K562 (cell line): Measurements from ENCODE around the gene YJU2. TPM values are rescaled to one million over a fixed set of nuclear protein-coding genes. Genes with fewer than 3 reads are reported as not detected.

Experiments used
- CBX5 ChIP-seq: IDR thresholded peaks from 2 replicates; pipeline ENCODE4 v1.6.1; 2014; ENCODE audit warnings: low read depth, borderline replicate concordance
- EGR1 ChIP-seq: fragments of 450-650 bp; conservative IDR thresholded peaks from 2 replicates; pipeline ENCODE4 v1.6.1; 2017; ENCODE audit warnings: mild to moderate bottlenecking
- ESRRA ChIP-seq: fragments of 450-650 bp; IDR thresholded peaks from 2 replicates; pipeline ENCODE4 v1.6.1; 2014; ENCODE audit warnings: low read depth, mild to moderate bottlenecking, moderate library complexity, borderline replicate concordance
- GATAD2A ChIP-seq: fragments of 450-650 bp; IDR thresholded peaks from 2 replicates; pipeline ENCODE4 v1.6.1; 2017
- HDAC3 ChIP-seq: fragments of 450-650 bp; IDR thresholded peaks from 2 replicates; pipeline ENCODE4 v1.6.1; 2018; ENCODE audit warnings: borderline replicate concordance, mild to moderate bottlenecking, moderate library complexity; ENCODE audit not compliant: partially characterized antibody
- NR2C2 ChIP-seq, 2 experiments: fragments of 200-800 bp in 1 of 2; sonication (Bioruptor generic) in 1 of 2; sonication (generic) in 1 of 2; formaldehyde crosslinking in 1 of 2; IDR thresholded peaks; 2 replicates each; pipeline versions ENCODE4 v1.6.1 to v1.8.0; 2016 to 2022; ENCODE audit warnings: mild to moderate bottlenecking in 1 of 2, missing compliant biosample characterization in 1 of 2, missing genetic modification characterization in 1 of 2, missing genetic modification reagents in 1 of 2
- NR3C1 ChIP-seq: sonication (generic); formaldehyde crosslinking; IDR thresholded peaks from 2 replicates; pipeline ENCODE4 v1.8.1; 2022; ENCODE audit warnings: missing genetic modification reagents
- RAD51 ChIP-seq: fragments of 450-650 bp; IDR thresholded peaks from 2 replicates; pipeline ENCODE4 v1.7.1; 2016; ENCODE audit warnings: low read depth, mild to moderate bottlenecking, borderline replicate concordance
- SLC30A9 ChIP-seq: fragments of 250-450 bp; sonication (Bioruptor Pico); IDR thresholded peaks from 2 replicates; pipeline ENCODE4 v1.8.0; 2022; ENCODE audit warnings: mild to moderate bottlenecking, moderate library complexity
- SP2 ChIP-seq: IDR thresholded peaks from 2 replicates; pipeline ENCODE4 v1.6.1; 2011; ENCODE audit warnings: mild to moderate bottlenecking, low read depth, low read length, moderate library complexity; ENCODE audit not compliant: poor library complexity, severe bottlenecking; ENCODE audit errors: extremely low read depth
- SRSF1 ChIP-seq: fragments of 200-400 bp; formaldehyde crosslinking; IDR thresholded peaks from 2 replicates; pipeline ENCODE4 v1.6.1; 2017; ENCODE audit warnings: mild to moderate bottlenecking, low read depth, low read length, moderate library complexity
- TRIM28 ChIP-seq: fragments of 450-650 bp; IDR thresholded peaks from 2 replicates; pipeline ENCODE4 v1.6.1; 2017
- ZFX ChIP-seq: sonication (generic); formaldehyde crosslinking; IDR thresholded peaks from 2 replicates; pipeline ENCODE4 v1.8.0; 2022; ENCODE audit warnings: mild to moderate bottlenecking, missing genetic modification reagents, moderate library complexity
- ZNF277 ChIP-seq: fragments of 250-450 bp; sonication (Bioruptor Pico); IDR thresholded peaks from 2 replicates; pipeline ENCODE4 v1.8.0; 2022; ENCODE audit warnings: inconsistent platforms, mild to moderate bottlenecking, moderate library complexity, borderline replicate concordance
- polyA plus RNA-seq, 8 experiments: library from polyadenylated mRNA; depleted of rRNA in 4 of 8; stranded (reverse) in 5 of 8; unstranded in 3 of 8; fragments of >200 nt; fragmentation: Nextera tagmentation in 2 of 8; fragmentation: Illumina TruSeq in 1 of 8; extraction: Ambion mirVana in 2 of 8; extraction: Trizol in 1 of 8; gene quantifications; 2 replicates each; pipeline versions ENCODE4 v1.2.1 to v1.2.3, GENCODE V29; 2011 to 2014; ENCODE audit warnings: inconsistent platforms in 1 of 8, missing spikeins in 1 of 8
- total RNA-seq, 7 experiments: library from RNA; depleted of rRNA in 6 of 7; stranded (reverse); fragments of >200 nt in 6 of 7; fragmentation: Illumina TruSeq in 2 of 7; extraction: Trizol in 2 of 7; gene quantifications; 2 replicates each; pipeline versions ENCODE4 v1.2.1 to v1.2.3, GENCODE V29; 2011 to 2021; ENCODE audit warnings: low replicate concordance in 1 of 7
- TF ChIP-seq, protein P1 (sequence below), 2 experiments: fragments of 450-650 bp in 1 of 2; sonication (generic) in 1 of 2; formaldehyde crosslinking in 1 of 2; IDR thresholded peaks; 2 replicates each; pipeline versions ENCODE4 v1.7.1 to v1.9.0; 2016 to 2022; ENCODE audit warnings: inconsistent platforms in 1 of 2, mild to moderate bottlenecking in 1 of 2, missing genetic modification reagents in 1 of 2

The YJU2 gene
- total and polyA plus RNA-seq, 9 of the 15 experiments (the other 6 are each of a cell fraction or from before 2014, with no cell fraction given) = 0.41 to 34.9 (median 19.3) TPM

DNA sequence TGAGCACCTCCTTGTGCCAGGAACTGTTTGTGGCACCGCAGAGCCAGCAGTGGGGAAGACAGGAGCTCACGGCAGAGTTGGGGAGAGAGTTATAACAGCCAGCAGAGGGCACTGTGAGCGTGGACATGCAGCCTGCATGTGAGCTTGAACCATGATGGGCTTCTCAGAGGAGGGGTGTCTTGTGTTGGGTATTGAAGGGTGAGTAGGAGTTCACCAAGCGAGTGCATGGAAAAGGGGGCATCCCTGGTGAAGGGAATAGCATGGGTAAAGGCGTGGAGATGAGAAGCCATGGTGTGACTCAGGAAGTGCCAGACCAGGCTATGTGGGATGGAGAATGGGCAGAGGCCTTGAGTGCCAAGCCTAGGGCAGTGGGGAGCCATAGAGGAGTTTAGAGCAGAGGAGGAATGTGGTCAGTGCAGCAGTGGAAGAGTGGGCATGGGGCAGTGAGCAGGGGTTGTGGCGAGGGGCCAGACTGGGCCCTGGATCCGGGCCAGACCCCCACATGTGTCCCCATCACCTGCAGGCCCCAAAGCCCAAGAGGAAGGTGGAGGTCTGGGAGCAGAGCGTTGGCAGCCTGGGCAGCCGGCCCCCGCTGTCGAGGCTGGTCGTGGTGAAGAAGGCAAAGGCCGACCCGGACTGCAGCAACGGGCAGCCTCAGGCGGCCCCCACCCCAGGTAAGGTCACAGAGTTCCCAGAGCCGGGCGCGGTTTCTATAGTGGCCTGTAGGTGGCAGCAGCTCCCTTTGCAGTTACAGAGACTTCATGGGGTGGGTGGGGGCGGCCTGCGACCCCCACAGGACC lies 20.4 kb downstream of the YJU2 start (continued):
- TF ChIP-seq SLC30A9 = no peak
- no peak for TF ChIP-seq TRIM28
- TF ChIP-seq ESRRA = no peak; the same call in 1 of the 2 replicates
- no peak for TF ChIP-seq ZFX (CRISPR knock-in tag)
- TF ChIP-seq GATAD2A = no peak
- TF ChIP-seq, protein P1, sequence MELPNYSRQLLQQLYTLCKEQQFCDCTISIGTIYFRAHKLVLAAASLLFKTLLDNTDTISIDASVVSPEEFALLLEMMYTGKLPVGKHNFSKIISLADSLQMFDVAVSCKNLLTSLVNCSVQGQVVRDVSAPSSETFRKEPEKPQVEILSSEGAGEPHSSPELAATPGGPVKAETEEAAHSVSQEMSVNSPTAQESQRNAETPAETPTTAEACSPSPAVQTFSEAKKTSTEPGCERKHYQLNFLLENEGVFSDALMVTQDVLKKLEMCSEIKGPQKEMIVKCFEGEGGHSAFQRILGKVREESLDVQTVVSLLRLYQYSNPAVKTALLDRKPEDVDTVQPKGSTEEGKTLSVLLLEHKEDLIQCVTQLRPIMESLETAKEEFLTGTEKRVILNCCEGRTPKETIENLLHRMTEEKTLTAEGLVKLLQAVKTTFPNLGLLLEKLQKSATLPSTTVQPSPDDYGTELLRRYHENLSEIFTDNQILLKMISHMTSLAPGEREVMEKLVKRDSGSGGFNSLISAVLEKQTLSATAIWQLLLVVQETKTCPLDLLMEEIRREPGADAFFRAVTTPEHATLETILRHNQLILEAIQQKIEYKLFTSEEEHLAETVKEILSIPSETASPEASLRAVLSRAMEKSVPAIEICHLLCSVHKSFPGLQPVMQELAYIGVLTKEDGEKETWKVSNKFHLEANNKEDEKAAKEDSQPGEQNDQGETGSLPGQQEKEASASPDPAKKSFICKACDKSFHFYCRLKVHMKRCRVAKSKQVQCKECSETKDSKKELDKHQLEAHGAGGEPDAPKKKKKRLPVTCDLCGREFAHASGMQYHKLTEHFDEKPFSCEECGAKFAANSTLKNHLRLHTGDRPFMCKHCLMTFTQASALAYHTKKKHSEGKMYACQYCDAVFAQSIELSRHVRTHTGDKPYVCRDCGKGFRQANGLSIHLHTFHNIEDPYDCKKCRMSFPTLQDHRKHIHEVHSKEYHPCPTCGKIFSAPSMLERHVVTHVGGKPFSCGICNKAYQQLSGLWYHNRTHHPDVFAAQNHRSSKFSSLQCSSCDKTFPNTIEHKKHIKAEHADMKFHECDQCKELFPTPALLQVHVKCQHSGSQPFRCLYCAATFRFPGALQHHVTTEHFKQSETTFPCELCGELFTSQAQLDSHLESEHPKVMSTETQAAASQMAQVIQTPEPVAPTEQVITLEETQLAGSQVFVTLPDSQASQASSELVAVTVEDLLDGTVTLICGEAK (IDR thresholded peaks at IDR 0.05) = no peak
- TF ChIP-seq, protein P1 (CRISPR knock-in tag; IDR thresholded peaks at IDR 0.05) = no peak
- TF ChIP-seq ZNF277 (CRISPR knock-in tag) = no peak
- no peak for TF ChIP-seq NR3C1
- TF ChIP-seq SRSF1 = no peak
- no peak for TF ChIP-seq HDAC3
- TF ChIP-seq CBX5 = no peak
- TF ChIP-seq EGR1 = no peak; the same call in 1 of the 2 replicates
- no peak for TF ChIP-seq SP2
- no peak for TF ChIP-seq NR2C2 (CRISPR knock-in tag; IDR thresholded peaks at IDR 0.05)
- TF ChIP-seq NR2C2 (tag; IDR thresholded peaks at IDR 0.05) = no peak
- no peak for TF ChIP-seq RAD51
